Liver (tissue), 3 donors: ENCODE data around the gene ALAS1.

ENCODE experiments used
- CTCF ChIP-seq: fragments of 150-350 bp; IDR thresholded peaks from 2 replicates; pipeline ENCODE4 v1.5.1; 2017; ENCODE audit warnings: improper control_type of control experiment, low read depth, low read length; ENCODE audit not compliant: missing input control
- MAX ChIP-seq: IDR thresholded peaks from 2 replicates; pipeline ENCODE4 v1.6.1; 2016; ENCODE audit warnings: antibody characterized with exemption
- SP1 ChIP-seq: IDR thresholded peaks from 2 replicates; pipeline ENCODE4 v1.6.1; 2018; ENCODE audit warnings: antibody characterized with exemption, mild to moderate bottlenecking
- YY1 ChIP-seq: IDR thresholded peaks from 2 replicates; pipeline ENCODE4 v1.6.1; 2016; ENCODE audit warnings: antibody characterized with exemption, mild to moderate bottlenecking
- TF ChIP-seq, protein P1 (sequence below): IDR thresholded peaks from 2 replicates; pipeline ENCODE4 v1.6.1; 2016; ENCODE audit warnings: antibody characterized with exemption, mild to moderate bottlenecking
- donor health status: healthy.
- donor health status: healthy.

DNA sequence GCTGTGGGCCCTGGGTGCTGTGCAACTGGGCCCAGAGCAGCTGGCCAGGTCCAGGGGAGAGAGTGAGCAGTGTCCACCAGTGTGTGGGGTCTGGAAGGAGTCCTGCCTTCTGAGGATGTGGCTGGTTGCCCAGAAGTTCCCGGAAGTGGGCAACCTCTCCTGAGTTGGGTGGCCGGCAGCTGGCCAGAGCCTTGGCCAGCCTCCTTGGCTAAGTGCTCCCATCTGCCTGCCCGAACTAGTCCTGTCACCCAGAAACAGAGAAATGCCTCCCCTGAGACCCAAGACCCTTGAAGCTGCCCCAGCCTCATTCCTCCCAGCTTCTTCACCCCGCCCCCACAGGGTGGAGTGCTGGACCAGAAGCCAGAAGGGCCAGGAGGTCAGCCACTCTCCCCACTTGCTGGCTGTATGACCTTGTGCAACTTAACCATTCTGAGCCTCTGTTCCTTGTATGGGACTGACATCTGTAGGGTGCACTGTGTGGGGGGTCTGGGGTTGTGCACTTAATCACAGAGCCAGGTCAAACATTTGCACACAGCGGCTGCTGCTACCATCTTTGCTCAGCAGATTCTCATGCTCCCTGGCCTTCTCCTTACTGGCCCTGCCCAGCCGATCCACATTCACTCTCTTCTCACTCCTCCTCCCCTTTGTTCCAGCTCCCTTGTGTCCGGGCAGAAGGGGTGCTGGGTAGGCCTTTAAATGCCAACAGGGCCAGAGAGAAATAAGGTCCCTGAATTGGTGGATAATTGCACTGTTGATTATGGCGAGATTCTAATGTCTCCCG lies 7.5 kb upstream of the ALAS1 start:
- TF ChIP-seq CTCF = no peak
- no peak for TF ChIP-seq SP1
- no peak for TF ChIP-seq MAX
- no peak for TF ChIP-seq YY1
- TF ChIP-seq, protein P1, sequence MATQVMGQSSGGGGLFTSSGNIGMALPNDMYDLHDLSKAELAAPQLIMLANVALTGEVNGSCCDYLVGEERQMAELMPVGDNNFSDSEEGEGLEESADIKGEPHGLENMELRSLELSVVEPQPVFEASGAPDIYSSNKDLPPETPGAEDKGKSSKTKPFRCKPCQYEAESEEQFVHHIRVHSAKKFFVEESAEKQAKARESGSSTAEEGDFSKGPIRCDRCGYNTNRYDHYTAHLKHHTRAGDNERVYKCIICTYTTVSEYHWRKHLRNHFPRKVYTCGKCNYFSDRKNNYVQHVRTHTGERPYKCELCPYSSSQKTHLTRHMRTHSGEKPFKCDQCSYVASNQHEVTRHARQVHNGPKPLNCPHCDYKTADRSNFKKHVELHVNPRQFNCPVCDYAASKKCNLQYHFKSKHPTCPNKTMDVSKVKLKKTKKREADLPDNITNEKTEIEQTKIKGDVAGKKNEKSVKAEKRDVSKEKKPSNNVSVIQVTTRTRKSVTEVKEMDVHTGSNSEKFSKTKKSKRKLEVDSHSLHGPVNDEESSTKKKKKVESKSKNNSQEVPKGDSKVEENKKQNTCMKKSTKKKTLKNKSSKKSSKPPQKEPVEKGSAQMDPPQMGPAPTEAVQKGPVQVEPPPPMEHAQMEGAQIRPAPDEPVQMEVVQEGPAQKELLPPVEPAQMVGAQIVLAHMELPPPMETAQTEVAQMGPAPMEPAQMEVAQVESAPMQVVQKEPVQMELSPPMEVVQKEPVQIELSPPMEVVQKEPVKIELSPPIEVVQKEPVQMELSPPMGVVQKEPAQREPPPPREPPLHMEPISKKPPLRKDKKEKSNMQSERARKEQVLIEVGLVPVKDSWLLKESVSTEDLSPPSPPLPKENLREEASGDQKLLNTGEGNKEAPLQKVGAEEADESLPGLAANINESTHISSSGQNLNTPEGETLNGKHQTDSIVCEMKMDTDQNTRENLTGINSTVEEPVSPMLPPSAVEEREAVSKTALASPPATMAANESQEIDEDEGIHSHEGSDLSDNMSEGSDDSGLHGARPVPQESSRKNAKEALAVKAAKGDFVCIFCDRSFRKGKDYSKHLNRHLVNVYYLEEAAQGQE = no peak
